GM10266 (cell line): Measurements from ENCODE around the gene ERAL1.
"Not testable (repeated sequence)": the region's sequence is repeated elsewhere in the genome, so short reads cannot be mapped to it uniquely, and the experiment has no call there.

Source experiments
- DNase-seq: peaks from one replicate; pipeline ENCODE4 v3.0.0; 2012; ENCODE audit errors: extremely low spot score
- TF ChIP-seq, protein P1 (sequence below): IDR thresholded peaks from 2 replicates; pipeline ENCODE4 v1.5.1; 2012; ENCODE audit warnings: mild to moderate bottlenecking, low read depth; ENCODE audit not compliant: control insufficient read depth, insufficient read depth; ENCODE audit errors: missing control alignments

The ERAL1 gene

DNA sequence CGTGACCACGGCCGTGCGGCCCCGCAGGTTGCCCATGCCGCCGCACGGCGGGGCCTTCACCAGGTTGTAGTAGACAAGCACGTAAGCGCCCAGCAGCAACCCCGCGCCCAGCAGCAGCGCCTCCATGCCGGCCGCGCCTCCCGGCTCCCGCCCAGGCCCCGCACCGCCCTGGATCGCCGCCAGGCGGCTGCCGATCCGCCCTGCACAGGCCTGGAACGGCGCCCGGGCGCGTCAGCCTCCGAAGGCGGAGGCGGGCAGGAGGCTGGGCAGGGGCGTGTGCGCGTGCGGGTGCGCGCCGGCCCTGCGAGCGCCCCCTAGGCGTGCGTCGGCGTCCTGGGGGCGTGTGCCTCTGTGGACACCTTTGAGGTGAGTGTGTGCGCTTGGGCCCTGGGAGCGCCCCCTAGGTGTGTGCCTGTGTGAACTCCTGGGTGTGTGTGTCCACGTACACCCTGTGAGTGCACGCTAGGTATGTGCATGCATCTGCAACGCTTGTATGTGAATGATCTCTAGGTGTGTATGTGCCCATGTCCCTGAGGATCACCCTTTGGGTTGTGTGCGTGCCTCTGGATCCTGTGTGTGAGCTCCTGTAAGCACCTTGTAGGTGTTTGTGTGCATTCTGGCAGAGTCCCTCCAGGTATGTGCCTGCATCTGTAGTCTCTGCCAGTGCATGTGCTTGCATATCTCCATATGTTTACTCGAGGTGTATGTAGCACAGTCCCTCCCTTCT, 48.2 kb downstream of the ERAL1 start, which contains the start of gene DHRS13:
Gene DHRS13, minus strand, starts transcription at position 261 of the 727 bp plus-strand sequence. Its CDS starts 135 bp downstream, at position 126.
- TF ChIP-seq, protein P1, sequence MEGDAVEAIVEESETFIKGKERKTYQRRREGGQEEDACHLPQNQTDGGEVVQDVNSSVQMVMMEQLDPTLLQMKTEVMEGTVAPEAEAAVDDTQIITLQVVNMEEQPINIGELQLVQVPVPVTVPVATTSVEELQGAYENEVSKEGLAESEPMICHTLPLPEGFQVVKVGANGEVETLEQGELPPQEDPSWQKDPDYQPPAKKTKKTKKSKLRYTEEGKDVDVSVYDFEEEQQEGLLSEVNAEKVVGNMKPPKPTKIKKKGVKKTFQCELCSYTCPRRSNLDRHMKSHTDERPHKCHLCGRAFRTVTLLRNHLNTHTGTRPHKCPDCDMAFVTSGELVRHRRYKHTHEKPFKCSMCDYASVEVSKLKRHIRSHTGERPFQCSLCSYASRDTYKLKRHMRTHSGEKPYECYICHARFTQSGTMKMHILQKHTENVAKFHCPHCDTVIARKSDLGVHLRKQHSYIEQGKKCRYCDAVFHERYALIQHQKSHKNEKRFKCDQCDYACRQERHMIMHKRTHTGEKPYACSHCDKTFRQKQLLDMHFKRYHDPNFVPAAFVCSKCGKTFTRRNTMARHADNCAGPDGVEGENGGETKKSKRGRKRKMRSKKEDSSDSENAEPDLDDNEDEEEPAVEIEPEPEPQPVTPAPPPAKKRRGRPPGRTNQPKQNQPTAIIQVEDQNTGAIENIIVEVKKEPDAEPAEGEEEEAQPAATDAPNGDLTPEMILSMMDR, result peak; percentile 85
- DNase-seq, result peak; percentile 95

DNA sequence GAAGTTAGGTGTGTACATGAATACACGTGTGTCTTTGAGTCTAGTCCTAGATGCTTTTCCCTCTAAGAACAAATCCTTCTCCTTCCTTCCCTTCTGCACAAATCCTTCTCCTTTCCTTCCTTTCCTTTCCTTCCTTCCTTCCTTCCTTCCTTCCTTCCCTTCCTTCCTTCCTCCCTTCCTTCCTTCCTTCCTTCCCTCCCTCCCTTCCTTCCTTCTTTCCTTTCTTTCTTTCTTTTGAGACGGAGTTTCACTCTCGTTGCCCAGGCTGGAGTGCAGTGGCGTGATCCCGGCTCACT, 48.7 kb downstream of the ERAL1 start:
- DNase-seq, result not testable (repeated sequence)

- no peak for DNase-seq
- TF ChIP-seq, protein P1, result no peak
These were observed 50.0 kb downstream of the ERAL1 start for GRCh38 chr17:28904800-28905199.

DNA sequence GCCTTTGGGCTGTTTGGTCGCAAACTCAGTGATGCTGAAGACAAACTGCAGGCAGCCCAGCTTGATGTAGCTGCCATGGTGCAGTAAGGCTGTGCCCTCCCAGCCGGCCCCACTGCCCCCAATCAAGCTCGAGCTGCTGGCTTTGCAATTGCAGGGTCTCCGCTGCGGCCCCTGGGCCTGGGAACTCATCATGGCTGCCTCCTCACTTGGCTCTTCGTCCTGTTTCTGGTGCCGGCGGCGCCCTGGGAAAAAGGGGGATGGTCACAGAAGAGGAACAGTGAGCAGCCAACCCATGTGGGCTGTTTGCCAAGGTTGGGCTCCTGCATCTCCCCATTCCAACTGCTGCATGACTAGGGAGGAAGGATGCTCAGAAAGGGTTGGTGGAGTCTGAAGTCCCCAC, 51.5 kb downstream of the ERAL1 start:
- TF ChIP-seq, protein P1, result no peak
- no peak for DNase-seq

- TF ChIP-seq, protein P1, result no peak
- DNase-seq, result no peak
These were observed 52.1 kb downstream of the ERAL1 start for GRCh38 chr17:28906706-28907438.

DNA sequence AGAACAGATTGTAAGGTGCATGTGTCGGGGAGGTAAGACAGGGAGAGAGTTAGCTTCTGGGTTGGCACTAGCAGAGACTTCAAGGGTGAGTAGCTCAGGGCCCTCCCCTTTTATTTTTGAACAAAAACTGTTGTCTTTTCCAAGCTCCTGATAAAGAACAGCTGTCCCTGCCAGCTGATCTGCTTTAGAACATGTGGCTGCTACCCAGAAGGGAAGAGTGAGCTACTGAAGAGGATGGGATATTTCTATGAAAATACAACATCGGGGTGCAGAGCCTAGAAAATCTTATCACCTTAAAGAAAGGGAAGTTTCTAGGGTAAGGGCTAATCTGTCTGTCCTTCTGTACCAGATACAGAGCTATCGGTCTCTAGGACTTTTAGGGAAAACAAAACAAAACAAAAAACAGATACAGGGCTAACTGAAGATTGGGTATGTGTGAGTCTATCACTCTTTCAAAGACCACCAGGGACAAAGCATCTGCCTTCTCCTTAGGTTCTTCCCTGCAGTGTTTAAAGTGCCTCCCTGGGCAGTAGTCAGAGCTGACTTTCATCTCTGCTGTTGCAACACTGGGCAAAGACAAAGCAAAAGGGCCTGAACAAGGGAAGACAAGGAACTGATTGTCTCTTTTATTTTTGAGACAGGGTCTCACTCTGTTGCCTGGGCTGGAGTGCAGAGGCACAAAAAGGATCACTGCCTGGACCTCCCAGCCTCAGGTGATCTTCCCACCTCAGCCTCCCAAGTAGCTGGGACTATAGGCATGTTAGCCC, 53.1 kb downstream of the ERAL1 start:
- TF ChIP-seq, protein P1, result no peak
- no peak for DNase-seq

GRCh38 chr17:28908640-28909167, 53.9 kb downstream of the ERAL1 start:
- TF ChIP-seq, protein P1, result no peak
- no peak for DNase-seq
